HEK293T (cell line): Measurements from ENCODE around the gene CEND1.

Experiments
- FOXM1 ChIP-seq: fragments of 450-650 bp; IDR thresholded peaks from 2 replicates; pipeline ENCODE4 v1.6.1; 2017; ENCODE audit warnings: mild to moderate bottlenecking, borderline replicate concordance
- NFRKB ChIP-seq: fragments of 450-650 bp; IDR thresholded peaks from 2 replicates; pipeline ENCODE4 v1.6.1; 2016; ENCODE audit warnings: mild to moderate bottlenecking, moderate library complexity

GRCh38 chr11:799641-800316 is 9.9 kb upstream of the CEND1 start:
- TF ChIP-seq FOXM1 (no peak), NFRKB (no peak)
